A549 (cell line): ENCODE measurements around the gene RHBDD2.

Experiments
- TF ChIP-seq, protein P1 (sequence below): fragments of >200 bp; sonication (Bioruptor Twin); formaldehyde crosslinking; IDR thresholded peaks from 3 replicates; pipeline ENCODE4 v1.6.1; 2016
- TF ChIP-seq, protein P2 (sequence below): fragments of 200-600 bp; sonication (generic); IDR thresholded peaks from 2 replicates; pipeline ENCODE4 v1.6.1; 2016; ENCODE audit warnings: antibody characterized with exemption, mild to moderate bottlenecking, moderate library complexity
- TF ChIP-seq, protein P3 (sequence below): fragments of >200 bp; sonication (Bioruptor Twin); formaldehyde crosslinking; IDR thresholded peaks from 3 replicates; pipeline ENCODE4 v1.5.1; 2016

GRCh38 chr7:75937958-75938786 lies 59.3 kb downstream of the RHBDD2 start:
- TF ChIP-seq, protein P1, sequence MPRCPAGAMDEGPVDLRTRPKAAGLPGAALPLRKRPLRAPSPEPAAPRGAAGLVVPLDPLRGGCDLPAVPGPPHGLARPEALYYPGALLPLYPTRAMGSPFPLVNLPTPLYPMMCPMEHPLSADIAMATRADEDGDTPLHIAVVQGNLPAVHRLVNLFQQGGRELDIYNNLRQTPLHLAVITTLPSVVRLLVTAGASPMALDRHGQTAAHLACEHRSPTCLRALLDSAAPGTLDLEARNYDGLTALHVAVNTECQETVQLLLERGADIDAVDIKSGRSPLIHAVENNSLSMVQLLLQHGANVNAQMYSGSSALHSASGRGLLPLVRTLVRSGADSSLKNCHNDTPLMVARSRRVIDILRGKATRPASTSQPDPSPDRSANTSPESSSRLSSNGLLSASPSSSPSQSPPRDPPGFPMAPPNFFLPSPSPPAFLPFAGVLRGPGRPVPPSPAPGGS, result no peak
- TF ChIP-seq, protein P2, sequence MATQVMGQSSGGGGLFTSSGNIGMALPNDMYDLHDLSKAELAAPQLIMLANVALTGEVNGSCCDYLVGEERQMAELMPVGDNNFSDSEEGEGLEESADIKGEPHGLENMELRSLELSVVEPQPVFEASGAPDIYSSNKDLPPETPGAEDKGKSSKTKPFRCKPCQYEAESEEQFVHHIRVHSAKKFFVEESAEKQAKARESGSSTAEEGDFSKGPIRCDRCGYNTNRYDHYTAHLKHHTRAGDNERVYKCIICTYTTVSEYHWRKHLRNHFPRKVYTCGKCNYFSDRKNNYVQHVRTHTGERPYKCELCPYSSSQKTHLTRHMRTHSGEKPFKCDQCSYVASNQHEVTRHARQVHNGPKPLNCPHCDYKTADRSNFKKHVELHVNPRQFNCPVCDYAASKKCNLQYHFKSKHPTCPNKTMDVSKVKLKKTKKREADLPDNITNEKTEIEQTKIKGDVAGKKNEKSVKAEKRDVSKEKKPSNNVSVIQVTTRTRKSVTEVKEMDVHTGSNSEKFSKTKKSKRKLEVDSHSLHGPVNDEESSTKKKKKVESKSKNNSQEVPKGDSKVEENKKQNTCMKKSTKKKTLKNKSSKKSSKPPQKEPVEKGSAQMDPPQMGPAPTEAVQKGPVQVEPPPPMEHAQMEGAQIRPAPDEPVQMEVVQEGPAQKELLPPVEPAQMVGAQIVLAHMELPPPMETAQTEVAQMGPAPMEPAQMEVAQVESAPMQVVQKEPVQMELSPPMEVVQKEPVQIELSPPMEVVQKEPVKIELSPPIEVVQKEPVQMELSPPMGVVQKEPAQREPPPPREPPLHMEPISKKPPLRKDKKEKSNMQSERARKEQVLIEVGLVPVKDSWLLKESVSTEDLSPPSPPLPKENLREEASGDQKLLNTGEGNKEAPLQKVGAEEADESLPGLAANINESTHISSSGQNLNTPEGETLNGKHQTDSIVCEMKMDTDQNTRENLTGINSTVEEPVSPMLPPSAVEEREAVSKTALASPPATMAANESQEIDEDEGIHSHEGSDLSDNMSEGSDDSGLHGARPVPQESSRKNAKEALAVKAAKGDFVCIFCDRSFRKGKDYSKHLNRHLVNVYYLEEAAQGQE, result no peak
- TF ChIP-seq, protein P3, sequence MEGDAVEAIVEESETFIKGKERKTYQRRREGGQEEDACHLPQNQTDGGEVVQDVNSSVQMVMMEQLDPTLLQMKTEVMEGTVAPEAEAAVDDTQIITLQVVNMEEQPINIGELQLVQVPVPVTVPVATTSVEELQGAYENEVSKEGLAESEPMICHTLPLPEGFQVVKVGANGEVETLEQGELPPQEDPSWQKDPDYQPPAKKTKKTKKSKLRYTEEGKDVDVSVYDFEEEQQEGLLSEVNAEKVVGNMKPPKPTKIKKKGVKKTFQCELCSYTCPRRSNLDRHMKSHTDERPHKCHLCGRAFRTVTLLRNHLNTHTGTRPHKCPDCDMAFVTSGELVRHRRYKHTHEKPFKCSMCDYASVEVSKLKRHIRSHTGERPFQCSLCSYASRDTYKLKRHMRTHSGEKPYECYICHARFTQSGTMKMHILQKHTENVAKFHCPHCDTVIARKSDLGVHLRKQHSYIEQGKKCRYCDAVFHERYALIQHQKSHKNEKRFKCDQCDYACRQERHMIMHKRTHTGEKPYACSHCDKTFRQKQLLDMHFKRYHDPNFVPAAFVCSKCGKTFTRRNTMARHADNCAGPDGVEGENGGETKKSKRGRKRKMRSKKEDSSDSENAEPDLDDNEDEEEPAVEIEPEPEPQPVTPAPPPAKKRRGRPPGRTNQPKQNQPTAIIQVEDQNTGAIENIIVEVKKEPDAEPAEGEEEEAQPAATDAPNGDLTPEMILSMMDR, result no peak
